Activated T-helper 1 cell treated with anti-CD3 and anti-CD28 coated beads, Interleukin-12 subunit alpha, Interleukin-12 subunit beta, Interleukin-2, Interleukin-4 antibody, amounts not matched to agents 30 ng/mL and 10 ng/mL and 1 ng/mL, durations not matched to agents 14 hours and 24 hours and 36 hours (primary cell): ENCODE measurements around the gene GPRC5B. TPM values are rescaled to one million over a fixed set of nuclear protein-coding genes. Genes with fewer than 3 reads are reported as not detected.

Experiments
- DNase-seq: peaks from one replicate; pipeline ENCODE4 v3.0.0; 2021; ENCODE audit warnings: low spot score
- H3K27ac Mint-ChIP-seq: one replicate; pipeline ENCODE4 v1.8.0; 2021; ENCODE audit warnings: mild to moderate bottlenecking, mixed read lengths
- H3K27me3 Mint-ChIP-seq: one replicate; pipeline ENCODE4 v1.8.0; 2022; ENCODE audit warnings: mild to moderate bottlenecking, moderate library complexity, mixed read lengths; ENCODE audit not compliant: insufficient read depth
- H3K36me3 Mint-ChIP-seq: one replicate; pipeline ENCODE4 v1.8.0; 2021; ENCODE audit warnings: low read depth, mixed read lengths
- H3K4me1 Mint-ChIP-seq: one replicate; pipeline ENCODE4 v1.8.0; 2021; ENCODE audit warnings: low read depth, mixed read lengths
- H3K4me3 Mint-ChIP-seq: one replicate; pipeline ENCODE4 v1.8.0; 2021; ENCODE audit warnings: mild to moderate bottlenecking, moderate library complexity, mixed read lengths
- H3K9me3 Mint-ChIP-seq: one replicate; pipeline ENCODE4 v1.8.0; 2021; ENCODE audit warnings: mixed read lengths
- intact Hi-C: fragments of 100-400 bp; cut with micrococcal nuclease; formaldehyde crosslinking; loops from one replicate; pipeline ENCODE4 v1.15.1; 2024
- total RNA-seq: library from RNA; stranded (reverse); gene quantifications from 2 replicates; pipeline ENCODE4 v1.2.3, GENCODE V29; 2022

Gene GPRC5B
- total RNA-seq, 1 donor from 2014 or later = not detected

GRCh38 chr16:19858340-19859018, 26.2 kb downstream of the GPRC5B start:
- intact Hi-C loops = no loop called here
- Mint-ChIP-seq H3K27me3 (no peaks in the 10 kb centered on the region), H3K36me3 (no peaks in the 10 kb centered on the region), H3K4me1 (no peaks in the 10 kb centered on the region), H3K4me3 (no peak overlapping the region), H3K9me3 (no peaks in the 10 kb centered on the region), H3K27ac (no peak overlapping the region)
- no peak for DNase-seq

- Mint-ChIP-seq H3K27me3 (no peaks in the 10 kb centered on the region), H3K4me1 (no peaks in the 10 kb centered on the region), H3K36me3 (no peaks in the 10 kb centered on the region), H3K27ac (no peak overlapping the region), H3K9me3 (no peaks in the 10 kb centered on the region), H3K4me3 (no peak overlapping the region)
- DNase-seq = no peak
- intact Hi-C loops = no loop called here
These were observed 26.9 kb downstream of the GPRC5B start for GRCh38 chr16:19857593-19858339.

DNA sequence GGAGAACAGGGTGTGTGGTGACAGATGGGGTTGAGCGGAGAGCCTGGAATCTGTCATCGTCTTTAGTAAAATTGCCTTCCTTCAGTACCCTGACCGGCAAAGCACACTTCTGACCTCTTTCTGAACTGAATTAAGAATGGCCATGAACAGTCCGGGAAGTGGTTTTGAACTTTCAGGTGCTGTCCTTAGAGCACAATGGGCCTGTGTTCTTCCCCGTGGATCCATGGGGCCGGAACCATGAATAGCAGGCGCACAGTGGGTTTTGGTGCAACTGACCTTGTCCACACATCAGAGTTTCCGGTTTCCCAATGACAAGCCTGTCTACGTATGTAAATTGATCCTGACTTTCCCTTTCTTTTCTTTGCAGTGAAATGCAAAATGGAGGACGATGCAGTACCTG, 28.5 kb downstream of the GPRC5B start:
- Mint-ChIP-seq H3K4me3 (no peak overlapping the region), H3K27ac (no peak overlapping the region), H3K4me1 (no peaks in the 10 kb centered on the region), H3K27me3 (no peaks in the 10 kb centered on the region), H3K9me3 (no peaks in the 10 kb centered on the region), H3K36me3 (no peaks in the 10 kb centered on the region)
- no peak for DNase-seq
- intact Hi-C loops = no loop called here

DNA sequence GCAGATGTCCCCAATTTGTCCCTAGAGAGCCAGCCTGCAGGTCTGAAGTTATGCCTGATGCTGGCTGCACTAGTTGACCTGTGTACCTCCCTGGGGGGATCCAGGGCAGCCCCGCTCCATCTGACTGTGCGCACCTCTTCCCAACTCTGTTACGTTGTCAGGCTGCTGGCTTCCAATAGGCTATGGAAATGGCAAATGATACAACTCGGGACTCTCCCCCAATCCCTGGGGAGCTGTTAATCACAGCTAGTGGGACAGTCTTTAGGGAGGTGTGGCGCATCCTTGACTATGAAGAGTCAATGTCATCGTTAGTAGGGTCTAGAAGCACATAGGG, 30.1 kb downstream of the GPRC5B start:
- intact Hi-C loops = no loop called here
- no peak for DNase-seq
- Mint-ChIP-seq H3K4me3 (no peak overlapping the region), H3K27me3 (no peaks in the 10 kb centered on the region), H3K27ac (no peak overlapping the region), H3K36me3 (no peaks in the 10 kb centered on the region), H3K4me1 (no peaks in the 10 kb centered on the region), H3K9me3 (no peaks in the 10 kb centered on the region)

DNA sequence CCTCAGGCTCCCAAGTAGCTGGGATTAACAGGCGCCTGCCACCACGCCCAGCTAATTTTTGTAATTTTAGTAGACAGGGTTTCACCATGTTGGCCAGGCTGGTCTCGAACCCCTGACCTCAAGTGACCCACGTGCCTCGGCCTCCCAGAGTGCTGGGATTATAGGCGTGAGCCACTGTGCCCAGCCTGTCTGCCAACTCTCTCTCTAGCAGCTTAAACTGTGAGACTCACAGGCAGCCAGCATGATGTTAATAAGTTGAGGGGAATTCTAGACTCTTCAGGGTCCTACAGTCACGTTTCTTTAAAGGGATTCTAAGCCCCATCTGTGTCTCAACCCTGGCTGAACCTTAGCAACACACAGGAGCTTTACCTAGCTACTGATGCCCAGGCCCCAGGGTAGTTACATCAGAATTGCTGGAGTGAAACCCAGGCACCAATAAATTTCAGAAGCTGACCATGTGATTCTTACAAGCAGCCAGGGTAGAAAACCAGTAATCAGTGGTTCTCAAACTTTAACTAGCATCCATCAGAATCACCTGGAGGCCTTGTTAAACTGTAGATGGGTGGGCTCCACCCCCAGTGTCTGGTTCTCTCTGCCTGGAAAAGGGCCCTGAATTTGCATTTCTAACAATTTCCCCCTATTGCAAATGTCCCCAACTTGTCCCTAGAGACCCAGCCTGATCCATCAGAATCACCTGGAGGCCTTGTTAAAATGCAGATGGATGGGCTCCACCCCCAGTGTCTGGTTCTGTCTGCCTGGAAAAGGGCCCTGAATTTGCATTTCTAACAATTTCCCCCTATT, 30.7 kb downstream of the GPRC5B start:
- no peak for DNase-seq
- H3K4me3 Mint-ChIP-seq = no peak overlapping the region
- H3K36me3 Mint-ChIP-seq = no peaks in the 10 kb centered on the region
- intact Hi-C loops = no loop called here
- no peaks in the 10 kb centered on the region for H3K9me3 Mint-ChIP-seq
- no peaks in the 10 kb centered on the region for H3K4me1 Mint-ChIP-seq
- no peaks in the 10 kb centered on the region for H3K27me3 Mint-ChIP-seq
- no peak overlapping the region for H3K27ac Mint-ChIP-seq

DNA sequence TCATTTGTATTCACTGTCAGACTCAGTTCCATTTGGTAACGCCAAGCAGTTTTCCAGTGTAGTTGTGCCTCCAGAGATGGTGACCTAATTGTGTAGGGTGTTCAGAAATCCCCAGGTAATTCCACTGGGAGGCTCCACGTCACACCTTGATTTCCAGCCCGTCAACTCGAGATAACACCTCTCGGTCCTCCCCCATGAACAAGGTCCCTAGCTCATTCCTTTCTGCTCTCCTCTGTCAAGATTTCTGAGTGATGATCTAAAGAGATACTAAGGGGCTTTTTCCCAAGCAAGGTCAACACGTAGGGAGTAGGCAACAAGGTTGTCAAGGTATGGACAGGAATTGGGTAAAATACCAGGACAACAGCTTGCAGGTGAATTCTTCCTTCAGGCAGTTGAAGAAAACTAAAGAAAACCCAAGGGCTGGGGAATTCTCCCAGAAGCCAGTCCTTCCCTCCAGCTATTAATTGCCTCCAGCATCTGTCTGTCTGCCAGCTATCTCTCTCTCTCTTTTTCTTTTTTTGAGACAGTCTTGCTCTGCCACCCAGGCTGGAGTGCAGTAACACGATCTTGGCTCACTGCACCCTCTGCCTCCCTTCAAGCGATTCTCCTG, 31.4 kb downstream of the GPRC5B start:
- Mint-ChIP-seq H3K4me1 (no peaks in the 10 kb centered on the region), H3K9me3 (no peaks in the 10 kb centered on the region), H3K4me3 (no peak overlapping the region), H3K27me3 (no peaks in the 10 kb centered on the region), H3K27ac (no peak overlapping the region), H3K36me3 (no peaks in the 10 kb centered on the region)
- intact Hi-C loops = no loop called here
- no peak for DNase-seq

DNA sequence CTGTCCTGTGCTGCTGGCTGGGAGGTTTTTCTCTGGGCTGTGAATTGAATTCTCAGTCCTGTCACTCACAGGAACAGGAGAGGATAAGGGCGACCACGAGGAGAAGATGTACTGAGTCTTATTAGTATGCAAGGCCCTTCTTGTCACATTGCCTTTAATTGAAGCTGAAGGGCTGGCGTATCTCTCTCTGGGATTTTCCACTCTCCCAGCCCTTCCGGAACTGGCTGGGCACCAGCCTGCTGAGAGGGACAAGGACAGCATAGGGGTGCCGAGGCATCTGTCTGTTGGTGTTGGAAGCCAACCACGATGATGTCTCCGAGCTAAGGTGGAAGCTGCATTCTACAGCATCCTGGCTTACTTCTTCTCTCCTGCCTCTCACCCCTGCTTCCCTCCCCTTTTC, 33.2 kb downstream of the GPRC5B start:
- H3K4me1 Mint-ChIP-seq = no peaks in the 10 kb centered on the region
- no peaks in the 10 kb centered on the region for H3K27me3 Mint-ChIP-seq
- H3K27ac Mint-ChIP-seq = no peak overlapping the region
- H3K4me3 Mint-ChIP-seq = no peak overlapping the region
- intact Hi-C loops = no loop called here
- DNase-seq = no peak
- no peaks in the 10 kb centered on the region for H3K36me3 Mint-ChIP-seq
- H3K9me3 Mint-ChIP-seq = no peaks in the 10 kb centered on the region

- intact Hi-C loops = no loop called here
- Mint-ChIP-seq H3K9me3 (no peaks in the 10 kb centered on the region), H3K4me1 (no peaks in the 10 kb centered on the region), H3K27ac (no peak overlapping the region), H3K36me3 (no peaks in the 10 kb centered on the region), H3K27me3 (no peaks in the 10 kb centered on the region), H3K4me3 (no peak overlapping the region)
- no peak for DNase-seq
These were observed 34.4 kb downstream of the GPRC5B start for GRCh38 chr16:19850131-19850817.

DNA sequence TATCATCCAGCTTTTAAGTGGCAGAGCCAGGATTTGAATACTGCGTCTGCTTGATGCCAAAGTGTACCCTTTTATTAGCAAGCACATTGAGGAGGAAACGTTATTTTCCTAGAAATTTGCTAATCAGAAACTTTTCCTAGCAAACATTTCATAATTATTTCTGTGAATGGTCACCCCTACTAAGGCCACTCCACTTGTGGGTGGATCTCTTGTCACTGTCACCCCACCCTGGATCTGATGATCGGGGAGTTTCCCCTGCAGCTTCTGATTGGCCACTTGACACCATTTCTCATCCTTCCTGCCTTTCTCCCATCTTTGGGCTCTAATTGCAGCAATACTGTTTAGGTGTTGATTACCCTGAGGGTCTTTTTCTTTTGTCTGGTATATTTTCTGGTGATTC, 35.9 kb downstream of the GPRC5B start:
- Mint-ChIP-seq H3K27me3 (no peaks in the 10 kb centered on the region), H3K4me1 (no peaks in the 10 kb centered on the region)

GRCh38 chr16:19846436-19846835, 38.2 kb downstream of the GPRC5B start:
- Mint-ChIP-seq H3K27me3 (peaks cover 4% of the 10 kb centered on the region), H3K27ac (no peak overlapping the region), H3K9me3 (no peaks in the 10 kb centered on the region), H3K36me3 (no peaks in the 10 kb centered on the region), H3K4me1 (no peaks in the 10 kb centered on the region), H3K4me3 (no peak overlapping the region)
- DNase-seq = no peak
- intact Hi-C loops = no loop called here

More for the DNA sequence above, 35.9 kb downstream of the GPRC5B start:
- H3K9me3 Mint-ChIP-seq = no peaks in the 10 kb centered on the region
- no peak overlapping the region for H3K27ac Mint-ChIP-seq
- no peak for DNase-seq
- intact Hi-C loops = no loop called here
- no peaks in the 10 kb centered on the region for H3K36me3 Mint-ChIP-seq
- H3K4me3 Mint-ChIP-seq = no peak overlapping the region

DNA sequence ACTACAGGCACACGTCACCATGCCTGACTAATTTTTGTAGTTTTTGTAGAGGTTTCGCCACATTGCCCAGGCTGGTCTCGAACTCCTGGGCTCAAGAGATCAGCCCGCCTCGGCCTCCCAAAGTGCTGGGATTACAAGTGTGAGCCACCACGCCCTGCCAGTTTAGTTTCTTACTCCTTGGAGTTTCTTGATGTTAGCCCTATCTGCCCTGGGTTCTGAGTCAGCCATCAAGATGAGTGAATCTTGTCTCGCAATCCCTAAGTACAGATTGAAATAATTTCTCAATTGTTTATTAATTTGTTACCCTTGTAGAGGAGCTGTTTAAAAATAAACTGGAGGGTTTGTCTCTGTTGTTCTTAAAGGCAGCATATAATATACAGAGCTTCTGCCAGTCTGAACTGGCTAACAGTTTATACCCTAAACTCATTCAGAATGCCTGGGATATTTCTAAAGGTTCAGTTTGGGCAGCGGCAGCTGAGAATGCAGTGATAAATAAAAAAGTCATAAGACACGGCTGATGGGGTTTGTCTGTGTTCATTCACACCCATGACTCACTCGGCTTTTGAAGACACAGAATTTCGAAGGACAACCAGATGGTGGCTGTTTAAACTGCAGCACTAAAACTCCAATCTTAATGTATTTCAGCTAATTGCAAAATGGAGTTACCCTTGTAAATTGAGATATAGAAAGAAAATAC, 39.6 kb downstream of the GPRC5B start:
- DNase-seq = no peak
- Mint-ChIP-seq H3K36me3 (no peaks in the 10 kb centered on the region), H3K4me1 (no peaks in the 10 kb centered on the region), H3K9me3 (no peaks in the 10 kb centered on the region), H3K4me3 (no peak overlapping the region), H3K27ac (no peak overlapping the region), H3K27me3 (peaks cover 4% of the 10 kb centered on the region)
- intact Hi-C loops = no loop called here

- H3K4me1 Mint-ChIP-seq = no peaks in the 10 kb centered on the region
- H3K27ac Mint-ChIP-seq = no peak overlapping the region
- intact Hi-C loops = no loop called here
- H3K27me3 Mint-ChIP-seq = peaks cover 4% of the 10 kb centered on the region
- no peak for DNase-seq
- H3K9me3 Mint-ChIP-seq = no peaks in the 10 kb centered on the region
- H3K36me3 Mint-ChIP-seq = no peaks in the 10 kb centered on the region
- H3K4me3 Mint-ChIP-seq = no peak overlapping the region
These were observed 41.3 kb downstream of the GPRC5B start for GRCh38 chr16:19843371-19843770.
